Fibroblast of pulmonary artery (primary cell): ENCODE measurements around the gene SMLR1.

ENCODE experiments used
- DNase-seq: peaks from one replicate; pipeline ENCODE4 v3.0.0-alpha.2; 2010; ENCODE audit warnings: low read depth
- H3K4me3 ChIP-seq: replicated peaks from 2 replicates; pipeline ENCODE4 v1.5.1; 2011; ENCODE audit warnings: low read depth, mild to moderate bottlenecking, control low read depth, low read length, moderate library complexity
- TF ChIP-seq, protein P1 (sequence below): IDR thresholded peaks from 2 replicates; pipeline ENCODE4 v1.5.1; 2011; ENCODE audit warnings: mild to moderate bottlenecking, control low read depth, low read length, inconsistent platforms; ENCODE audit errors: missing control alignments

Gene SMLR1

GRCh38 chr6:130825772-130826441, 1.3 kb upstream of the SMLR1 start:
- no peak for DNase-seq
- H3K4me3 ChIP-seq: no peak overlapping the region
- TF ChIP-seq, protein P1, sequence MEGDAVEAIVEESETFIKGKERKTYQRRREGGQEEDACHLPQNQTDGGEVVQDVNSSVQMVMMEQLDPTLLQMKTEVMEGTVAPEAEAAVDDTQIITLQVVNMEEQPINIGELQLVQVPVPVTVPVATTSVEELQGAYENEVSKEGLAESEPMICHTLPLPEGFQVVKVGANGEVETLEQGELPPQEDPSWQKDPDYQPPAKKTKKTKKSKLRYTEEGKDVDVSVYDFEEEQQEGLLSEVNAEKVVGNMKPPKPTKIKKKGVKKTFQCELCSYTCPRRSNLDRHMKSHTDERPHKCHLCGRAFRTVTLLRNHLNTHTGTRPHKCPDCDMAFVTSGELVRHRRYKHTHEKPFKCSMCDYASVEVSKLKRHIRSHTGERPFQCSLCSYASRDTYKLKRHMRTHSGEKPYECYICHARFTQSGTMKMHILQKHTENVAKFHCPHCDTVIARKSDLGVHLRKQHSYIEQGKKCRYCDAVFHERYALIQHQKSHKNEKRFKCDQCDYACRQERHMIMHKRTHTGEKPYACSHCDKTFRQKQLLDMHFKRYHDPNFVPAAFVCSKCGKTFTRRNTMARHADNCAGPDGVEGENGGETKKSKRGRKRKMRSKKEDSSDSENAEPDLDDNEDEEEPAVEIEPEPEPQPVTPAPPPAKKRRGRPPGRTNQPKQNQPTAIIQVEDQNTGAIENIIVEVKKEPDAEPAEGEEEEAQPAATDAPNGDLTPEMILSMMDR: no peak

DNA sequence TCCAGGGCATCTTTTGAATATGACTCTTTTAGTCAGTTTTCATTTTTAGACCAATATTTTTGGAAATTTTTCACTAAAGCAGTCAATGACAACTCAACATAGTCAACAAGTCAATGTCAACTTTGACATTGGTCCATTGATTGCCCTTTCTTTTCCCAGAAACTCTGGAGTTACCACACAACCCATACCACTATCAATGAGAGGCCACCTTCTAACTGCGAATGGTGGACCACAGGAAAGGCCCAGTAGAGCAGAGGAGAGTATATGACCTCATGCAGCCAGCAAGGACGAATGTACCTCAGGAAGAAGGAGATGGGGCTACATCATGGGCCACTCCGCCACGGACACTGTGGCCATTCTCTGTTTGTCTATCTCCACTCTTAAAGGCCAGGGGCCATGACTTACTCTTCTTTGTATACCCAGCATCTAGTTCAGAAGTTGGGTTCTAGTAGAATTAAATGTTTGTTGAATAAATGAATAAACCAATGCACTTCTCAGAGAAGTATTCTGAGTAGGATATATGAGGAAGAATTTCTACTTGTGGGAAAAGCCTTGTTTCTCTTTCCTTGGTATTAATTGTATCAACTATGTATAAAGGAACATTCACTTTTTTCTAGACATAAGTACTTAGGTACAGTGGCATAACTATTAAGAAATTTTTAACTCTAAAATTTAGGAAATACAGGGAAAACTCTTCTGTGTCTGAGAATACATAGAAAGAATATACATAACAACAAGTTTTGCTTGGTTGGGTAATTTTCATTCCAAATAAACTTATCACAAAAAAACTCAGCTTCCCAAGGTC, 562 bp upstream of the SMLR1 start:
- H3K4me3 ChIP-seq: no peak overlapping the region
- TF ChIP-seq, protein P1: no peak
- DNase-seq: no peak

GRCh38 chr6:130829333-130829910, 2.2 kb downstream of the SMLR1 start:
- DNase-seq: no peak
- TF ChIP-seq, protein P1: no peak
- H3K4me3 ChIP-seq: no peak overlapping the region

DNA sequence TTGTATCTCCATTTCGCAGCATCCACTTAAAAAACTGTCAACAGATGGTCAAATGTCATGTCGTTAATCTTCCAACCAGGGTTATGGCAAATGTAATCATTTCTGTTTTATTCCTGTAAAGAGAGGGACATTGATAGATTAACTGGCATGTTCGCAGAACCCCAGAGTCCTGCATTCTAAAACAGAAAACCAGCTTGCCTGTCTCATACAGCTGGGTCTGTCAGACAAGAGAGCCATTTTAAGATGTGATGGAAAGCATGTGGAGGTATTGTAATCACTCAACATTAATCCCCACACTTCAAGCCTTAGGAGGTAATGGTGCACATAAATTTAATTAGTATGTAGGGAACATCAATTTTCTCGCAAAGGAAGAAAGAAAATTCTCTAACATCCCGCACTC, 4.4 kb downstream of the SMLR1 start:
- H3K4me3 ChIP-seq: no peak overlapping the region
- TF ChIP-seq, protein P1: no peak
- DNase-seq: no peak

GRCh38 chr6:130833569-130833968, 6.4 kb downstream of the SMLR1 start:
- DNase-seq: no peak
- H3K4me3 ChIP-seq: no peak overlapping the region
- TF ChIP-seq, protein P1: no peak

DNA sequence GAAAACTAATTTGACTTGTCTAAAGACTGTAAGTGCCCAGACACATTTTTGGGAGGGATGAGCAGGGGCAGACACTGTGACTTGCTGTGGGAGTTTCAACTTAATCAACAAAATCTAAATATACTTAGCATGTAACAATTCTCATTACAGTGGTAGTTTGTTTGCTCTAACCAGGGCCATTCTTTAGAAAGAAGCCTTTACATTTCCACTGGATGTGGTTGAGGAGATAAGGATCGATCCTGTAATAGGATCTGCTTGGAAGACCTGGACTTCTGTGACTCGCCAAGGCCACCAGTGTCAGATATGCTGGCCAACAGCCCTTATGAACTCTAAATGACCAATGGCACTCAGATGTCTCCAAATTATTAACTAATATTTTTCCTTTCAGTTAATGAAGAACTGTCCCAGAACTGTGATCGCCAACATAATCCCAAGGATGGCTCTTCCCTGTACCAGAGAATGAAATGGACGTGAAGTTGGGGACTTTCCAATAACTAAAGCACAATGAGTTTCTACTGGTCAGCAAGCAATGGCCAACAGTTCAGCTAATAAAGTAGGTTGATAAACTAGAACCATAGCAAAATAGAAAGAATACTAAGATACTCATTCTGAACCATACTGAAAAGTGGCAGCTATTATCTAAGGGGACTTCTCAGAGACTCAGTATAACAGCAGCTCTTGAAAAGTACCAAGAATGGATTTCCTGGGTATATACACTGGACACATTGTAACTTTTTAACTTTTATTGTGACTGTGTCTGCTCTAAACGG, 7.5 kb downstream of the SMLR1 start:
- no peak overlapping the region for H3K4me3 ChIP-seq
- DNase-seq: no peak
- TF ChIP-seq, protein P1: no peak
